D721Med (cell line): ENCODE results near the gene ARHGAP35.
A peak's percentile ranks its signal among the peaks of the same experiment; 100 is the strongest.
"Not testable (repeated sequence)": the region's sequence is repeated elsewhere in the genome, so short reads cannot be mapped to it uniquely, and the experiment has no call there.

Experiments
- DNase-seq: peaks from one replicate; pipeline ENCODE4 v3.0.0; 2011; ENCODE audit warnings: low spot score; ENCODE audit not compliant: insufficient read length
- FAIRE-seq: peaks from 2 replicates; lab custom pipeline; 2011; peaks lifted over from hg19 to GRCh38; lab: Jason Lieb, UNC
- TF ChIP-seq, protein P1 (sequence below): IDR thresholded peaks from 2 replicates; pipeline ENCODE4 v1.5.1; 2012; ENCODE audit warnings: mild to moderate bottlenecking, control low read depth; ENCODE audit not compliant: insufficient read depth; ENCODE audit errors: missing control alignments

ARHGAP35 gene

DNA sequence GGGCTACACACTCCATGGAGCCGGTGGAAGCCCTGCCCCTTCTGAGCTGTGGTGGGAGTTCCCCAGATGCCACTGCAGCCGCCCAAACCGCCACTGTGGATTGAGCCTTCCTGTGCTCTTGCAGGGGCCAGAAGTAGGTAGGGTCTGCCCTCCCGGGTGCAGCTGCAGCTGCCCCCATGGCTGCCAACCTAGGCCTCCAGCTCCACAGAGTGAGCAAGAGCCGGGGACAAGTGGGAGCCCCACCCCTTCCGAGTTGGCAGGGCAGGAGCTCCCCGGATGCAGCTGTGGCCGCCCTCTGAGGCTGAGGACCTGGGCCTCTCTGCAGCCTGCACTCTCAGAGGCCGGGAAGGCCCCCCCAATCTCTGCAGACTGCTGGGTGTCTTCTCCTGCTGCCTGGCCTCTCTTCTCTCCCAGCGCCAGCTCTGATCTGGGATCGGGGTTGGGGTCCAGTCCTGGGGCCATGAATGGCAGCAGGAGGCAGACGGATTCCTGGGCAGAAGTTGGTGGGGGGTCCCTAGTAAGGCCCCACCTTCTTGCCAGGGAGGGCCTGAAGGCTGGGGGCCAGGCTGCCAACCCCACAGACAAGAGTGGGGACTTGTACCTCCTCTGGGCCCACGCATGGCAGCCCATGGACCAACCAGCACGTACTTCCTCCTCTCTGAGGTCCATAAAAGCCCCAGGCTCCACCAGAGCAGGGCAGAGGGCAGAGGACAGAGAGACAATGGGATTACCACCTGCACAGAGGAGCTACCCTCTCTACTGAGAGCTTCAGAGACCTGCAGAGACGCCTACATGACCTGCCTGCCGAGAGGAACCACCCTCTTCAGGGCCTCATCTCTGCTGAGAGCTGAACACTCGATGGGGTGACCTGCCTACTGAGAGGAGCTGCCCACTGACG is 39.0 kb upstream of the ARHGAP35 start:
- no peak for FAIRE-seq
- no peak for DNase-seq
- TF ChIP-seq, protein P1, sequence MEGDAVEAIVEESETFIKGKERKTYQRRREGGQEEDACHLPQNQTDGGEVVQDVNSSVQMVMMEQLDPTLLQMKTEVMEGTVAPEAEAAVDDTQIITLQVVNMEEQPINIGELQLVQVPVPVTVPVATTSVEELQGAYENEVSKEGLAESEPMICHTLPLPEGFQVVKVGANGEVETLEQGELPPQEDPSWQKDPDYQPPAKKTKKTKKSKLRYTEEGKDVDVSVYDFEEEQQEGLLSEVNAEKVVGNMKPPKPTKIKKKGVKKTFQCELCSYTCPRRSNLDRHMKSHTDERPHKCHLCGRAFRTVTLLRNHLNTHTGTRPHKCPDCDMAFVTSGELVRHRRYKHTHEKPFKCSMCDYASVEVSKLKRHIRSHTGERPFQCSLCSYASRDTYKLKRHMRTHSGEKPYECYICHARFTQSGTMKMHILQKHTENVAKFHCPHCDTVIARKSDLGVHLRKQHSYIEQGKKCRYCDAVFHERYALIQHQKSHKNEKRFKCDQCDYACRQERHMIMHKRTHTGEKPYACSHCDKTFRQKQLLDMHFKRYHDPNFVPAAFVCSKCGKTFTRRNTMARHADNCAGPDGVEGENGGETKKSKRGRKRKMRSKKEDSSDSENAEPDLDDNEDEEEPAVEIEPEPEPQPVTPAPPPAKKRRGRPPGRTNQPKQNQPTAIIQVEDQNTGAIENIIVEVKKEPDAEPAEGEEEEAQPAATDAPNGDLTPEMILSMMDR: no peak

DNA sequence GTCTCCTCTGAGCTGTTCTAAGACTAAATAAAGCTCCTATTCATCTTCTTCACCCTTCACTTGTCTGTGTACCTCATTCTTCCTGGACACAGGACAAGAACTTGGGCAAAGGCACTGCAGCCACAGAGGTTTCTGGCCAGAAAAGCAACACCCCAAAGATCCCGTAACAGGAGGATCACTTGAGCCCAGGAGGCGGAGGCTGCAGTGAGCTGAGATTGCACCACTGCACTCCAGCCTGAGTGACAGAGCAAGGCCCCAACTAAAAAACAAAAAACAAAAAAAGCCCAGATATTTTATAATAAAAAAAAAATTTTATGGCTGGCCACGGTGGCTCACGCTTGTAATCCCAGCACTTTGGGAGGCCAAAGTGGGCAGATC is 38.4 kb upstream of the ARHGAP35 start:
- DNase-seq, FAIRE-seq: not testable (repeated sequence)

DNA sequence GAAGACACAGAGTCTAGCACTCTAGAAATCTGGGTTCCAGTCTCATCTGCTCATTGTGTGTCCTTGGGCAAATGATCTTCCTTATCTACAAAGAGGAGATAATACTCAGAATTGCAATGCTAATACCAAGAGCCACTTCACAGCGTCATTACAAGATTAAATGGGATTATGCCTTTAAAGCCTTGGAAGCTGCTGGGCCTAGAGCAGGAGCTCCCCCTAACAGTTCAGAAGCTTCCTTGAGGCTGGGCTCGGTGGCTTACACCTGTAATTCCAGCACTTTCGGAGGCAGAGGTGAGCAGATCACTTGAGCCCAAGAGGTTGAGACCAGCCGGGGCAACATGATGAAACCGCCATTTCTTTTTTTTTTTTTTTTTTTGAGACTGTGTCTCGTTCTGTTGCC is 37.7 kb upstream of the ARHGAP35 start:
- DNase-seq: peak; percentile 84
- FAIRE-seq: no peak

DNA sequence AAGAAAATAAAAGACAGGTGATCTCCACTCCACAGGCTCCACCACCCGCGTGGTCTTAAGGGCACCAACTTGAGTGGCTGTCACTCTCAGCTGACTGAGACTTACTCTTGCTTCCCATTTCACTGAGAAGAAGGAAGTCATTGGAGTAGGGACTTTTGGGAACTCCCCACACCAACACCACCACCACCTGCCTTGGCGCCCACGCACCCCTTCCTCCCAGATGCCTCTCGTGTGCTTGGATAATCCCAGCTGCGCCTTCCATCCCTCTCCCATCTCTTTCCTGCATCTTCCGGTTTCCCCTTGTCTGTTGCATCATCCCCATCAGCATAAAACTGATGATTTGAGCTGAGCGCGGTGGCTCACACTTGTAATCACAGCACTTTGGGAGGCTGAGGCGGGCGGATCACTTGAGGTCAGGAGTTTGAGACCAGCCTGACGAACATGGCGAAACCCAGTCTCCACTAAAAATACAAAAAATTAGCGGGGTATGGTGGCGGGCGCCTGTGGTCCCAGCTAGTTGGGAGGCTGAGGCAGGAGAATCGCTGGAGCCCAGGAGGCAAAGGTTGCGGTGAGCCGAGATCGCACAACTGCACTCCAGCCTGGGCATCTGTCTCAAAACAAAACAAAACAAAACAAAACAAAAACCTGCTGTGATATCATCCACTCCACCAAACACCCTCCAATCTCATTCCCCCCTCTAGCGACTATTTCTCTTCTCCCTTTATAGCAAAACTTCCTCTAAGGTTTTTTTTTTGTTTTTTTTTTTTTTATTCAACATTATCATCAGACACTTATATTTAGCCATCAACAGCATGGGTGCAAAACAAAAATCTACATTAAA is 35.7 kb upstream of the ARHGAP35 start:
- DNase-seq: no peak
- TF ChIP-seq, protein P1: no peak
- FAIRE-seq: no peak

More for the DNA sequence above, 37.7 kb upstream of the ARHGAP35 start:
- TF ChIP-seq, protein P1: peak; percentile 61

DNA sequence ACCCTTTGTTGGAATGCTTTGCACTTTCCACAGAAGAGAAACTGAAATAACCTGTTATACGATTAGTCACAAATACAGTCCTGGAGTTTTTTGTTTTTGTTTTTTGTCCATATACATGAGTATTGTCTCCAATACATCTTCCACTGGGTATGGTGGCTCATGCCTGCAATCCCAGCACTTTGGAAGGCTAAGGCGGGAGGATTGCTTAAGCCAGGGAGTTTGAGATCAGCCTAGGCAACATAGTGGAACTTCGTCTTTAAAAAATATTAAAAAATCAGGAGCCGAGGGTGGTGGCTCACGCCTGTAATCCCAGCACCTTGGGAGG is 35.1 kb upstream of the ARHGAP35 start:
- FAIRE-seq (no peak), DNase-seq (no peak)

DNA sequence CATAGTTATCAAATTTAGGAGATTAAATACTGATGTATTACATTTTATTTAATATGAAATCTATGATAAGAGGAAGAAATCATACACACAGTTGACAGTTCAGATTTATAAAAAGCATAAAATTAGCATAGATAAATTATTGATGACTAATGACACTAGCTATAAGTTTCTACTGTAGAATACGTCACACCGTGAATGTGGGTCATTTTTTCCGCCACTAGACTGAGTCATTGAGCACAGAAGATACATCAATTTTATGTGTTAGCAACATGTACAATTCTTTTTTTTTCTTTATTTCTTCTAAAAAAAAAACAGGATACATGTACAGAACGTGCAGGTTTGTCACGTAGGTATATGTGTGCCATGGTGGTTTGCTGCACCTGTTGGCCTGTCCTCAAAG is 32.3 kb upstream of the ARHGAP35 start:
- FAIRE-seq: no peak
- no peak for DNase-seq
- TF ChIP-seq, protein P1: no peak

More for the DNA sequence above, 35.1 kb upstream of the ARHGAP35 start:
- TF ChIP-seq, protein P1: no peak

DNA sequence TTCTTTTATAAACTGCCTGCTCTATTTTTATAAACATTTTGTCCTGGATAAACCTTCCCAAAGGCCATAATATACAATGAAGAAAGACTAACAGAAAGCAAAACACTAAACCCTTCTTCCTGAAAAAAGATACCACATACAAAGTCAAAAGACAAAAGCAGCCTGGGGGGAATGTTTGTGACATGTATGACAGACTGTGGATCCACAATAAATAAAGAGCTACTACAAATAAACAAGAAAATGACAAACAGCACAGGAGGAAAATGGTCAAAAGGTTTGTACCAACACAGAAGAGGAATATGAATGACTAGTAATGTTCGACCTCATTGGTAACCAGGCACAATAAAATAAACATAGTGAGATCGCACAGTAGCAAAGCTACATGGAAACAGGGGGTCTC is 29.9 kb upstream of the ARHGAP35 start:
- DNase-seq (no peak), FAIRE-seq (no peak)
- TF ChIP-seq, protein P1: no peak
